Left renal cortex interstitium (tissue), 4 donors: ENCODE measurements around the gene F7. TPM values are rescaled to one million over a fixed set of nuclear protein-coding genes. Genes with fewer than 3 reads are reported as not detected.

Source experiments
- DNase-seq, 4 donors: peaks; one replicate each; pipeline ENCODE4 v3.0.0-alpha.2; 2013; ENCODE audit warnings: low read depth in 4 of 4, low spot score in 2 of 4, missing footprints in 1 of 4
- polyA plus RNA-seq, 4 donors: library from polyadenylated mRNA; unstranded; fragments of 120-200 nt; gene quantifications; one replicate each; pipeline ENCODE4 v1.2.1, GENCODE V29; 2013; ENCODE audit not compliant: insufficient read length in 4 of 4

F7 gene
- polyA plus RNA-seq, 4 donors = 1.8 to 4.3 (median 4.1) TPM

- no peak for DNase-seq
Measured at GRCh38 chr13:113116206-113116800, 10.7 kb downstream of the F7 start.

- no peak for DNase-seq
Measured at GRCh38 chr13:113116871-113117271, 11.3 kb downstream of the F7 start.

- no peak for DNase-seq
Measured at GRCh38 chr13:113117335-113117872, 11.8 kb downstream of the F7 start.

- no peak for DNase-seq
Measured at GRCh38 chr13:113117911-113118260, 12.3 kb downstream of the F7 start.

- no peak for DNase-seq
Measured at GRCh38 chr13:113118261-113119021, 12.8 kb downstream of the F7 start.

- no peak for DNase-seq
Measured at GRCh38 chr13:113119166-113119821, 13.7 kb downstream of the F7 start.

- DNase-seq = no peak
Measured at GRCh38 chr13:113119822-113120189, 14.2 kb downstream of the F7 start.

GRCh38 chr13:113120300-113121182 is 14.9 kb downstream of the F7 start:
- DNase-seq = no peak

GRCh38 chr13:113121183-113121927 is 15.8 kb downstream of the F7 start:
- no peak for DNase-seq

- no peak for DNase-seq
Measured at GRCh38 chr13:113121928-113122471, 16.4 kb downstream of the F7 start.

GRCh38 chr13:113122550-113123225 is 17.1 kb downstream of the F7 start, which contains the start of gene F10:
Gene F10 (plus strand): TSS chr13:113122799. CDS start chr13:113122856, 57 bp downstream.
- DNase-seq = peak in 2 of 4 donors; percentile 38 to 41

- DNase-seq = no peak
Measured at GRCh38 chr13:113123226-113124201, 17.9 kb downstream of the F7 start.

GRCh38 chr13:113124211-113124970 is 18.8 kb downstream of the F7 start:
- DNase-seq = no peak

- DNase-seq = no peak
Measured at GRCh38 chr13:113125506-113126264, 20.1 kb downstream of the F7 start.

GRCh38 chr13:113126265-113127150 is 20.9 kb downstream of the F7 start:
- DNase-seq = no peak
